Endometrium (tissue), 2 donors: ENCODE measurements around the gene SYTL3.

ENCODE experiments used
- FAIRE-seq: peaks from 2 replicates; lab custom pipeline; 2012; peaks lifted over from hg19 to GRCh38; lab: Jason Lieb, UNC
- donor health status: control.
- donor health status: control.

SYTL3 gene

GRCh38 chr6:158759966-158760617 lies 110.2 kb downstream of the SYTL3 start:
- no peak for FAIRE-seq

GRCh38 chr6:158760618-158761250 lies 110.9 kb downstream of the SYTL3 start:
- FAIRE-seq, result no peak

GRCh38 chr6:158761746-158762145 lies 111.9 kb downstream of the SYTL3 start:
- no peak for FAIRE-seq

GRCh38 chr6:158762787-158763433 lies 113.1 kb downstream of the SYTL3 start:
- no peak for FAIRE-seq

- FAIRE-seq, result no peak
Observed at GRCh38 chr6:158763434-158764182, 113.8 kb downstream of the SYTL3 start.

GRCh38 chr6:158764183-158764849 lies 114.5 kb downstream of the SYTL3 start:
- FAIRE-seq, result no peak

GRCh38 chr6:158764926-158765325 lies 115.1 kb downstream of the SYTL3 start:
- FAIRE-seq, result no peak

GRCh38 chr6:158765499-158766068 lies 115.7 kb downstream of the SYTL3 start:
- FAIRE-seq, result no peak

GRCh38 chr6:158766621-158767455 lies 117.0 kb downstream of the SYTL3 start:
- no peak for FAIRE-seq

- FAIRE-seq, result no peak
Observed at GRCh38 chr6:158767709-158768108, 117.9 kb downstream of the SYTL3 start.

GRCh38 chr6:158768436-158768835 lies 118.6 kb downstream of the SYTL3 start:
- FAIRE-seq, result no peak

- FAIRE-seq, result no peak
Observed at GRCh38 chr6:158769234-158769770, 119.4 kb downstream of the SYTL3 start.

- FAIRE-seq, result no peak
Observed at GRCh38 chr6:158769771-158770432, 120.0 kb downstream of the SYTL3 start.

GRCh38 chr6:158770533-158771330 lies 120.9 kb downstream of the SYTL3 start:
- no peak for FAIRE-seq

- FAIRE-seq, result no peak
Observed at GRCh38 chr6:158771399-158772152, 121.7 kb downstream of the SYTL3 start.

GRCh38 chr6:158772172-158772571 lies 122.3 kb downstream of the SYTL3 start:
- no peak for FAIRE-seq

GRCh38 chr6:158772851-158773371 lies 123.1 kb downstream of the SYTL3 start:
- no peak for FAIRE-seq
